Omental fat pad (tissue), 4 donors: Measurements from ENCODE around the gene ATP1A4. TPM values are rescaled to one million over a fixed set of nuclear protein-coding genes. Genes with fewer than 3 reads are reported as not detected.

Experiments used
- ATAC-seq: fragments of 150-250 bp; one replicate; pipeline ENCODE4 v1.9.1; 2016; ENCODE audit warnings: mild to moderate bottlenecking, moderate library complexity; ENCODE audit not compliant: low FRiP score
- DNase-seq: peaks from one replicate; pipeline ENCODE4 v3.0.0-alpha.2; 2019; ENCODE audit warnings: low spot score
- CTCF ChIP-seq, 3 donors: fragments of 450-650 bp; IDR thresholded peaks; one replicate each; pipeline ENCODE4 v1.5.1; 2016 to 2017; ENCODE audit warnings: antibody characterized with exemption in 3 of 3, mild to moderate bottlenecking in 3 of 3, moderate library complexity in 2 of 3
- total RNA-seq, 4 donors: library from RNA; depleted of rRNA; stranded (reverse); fragments of >200 nt; gene quantifications; one replicate each; pipeline ENCODE4 v1.1.0, GENCODE V29; 2016

Gene ATP1A4
- total RNA-seq, 4 donors from 2014 or later: 0.47 to 1.6 TPM; not detected in 2

- no peak for TF ChIP-seq CTCF (IDR thresholded peaks at IDR 0.05)
- DNase-seq (no peak), ATAC-seq (no peak)
Measured at GRCh38 chr1:160197231-160197630, 45.8 kb downstream of the ATP1A4 start.

GRCh38 chr1:160200786-160201185, 49.4 kb downstream of the ATP1A4 start:
- TF ChIP-seq CTCF (IDR thresholded peaks at IDR 0.05): no peak
- no peak for ATAC-seq

GRCh38 chr1:160204526-160205241, 53.3 kb downstream of the ATP1A4 start:
- ATAC-seq (no peak), DNase-seq (no peak)
- TF ChIP-seq CTCF (IDR thresholded peaks at IDR 0.05): no peak

More at GRCh38 chr1:160200786-160201185, 49.4 kb downstream of the ATP1A4 start:
- DNase-seq: no peak

- DNase-seq (no peak), ATAC-seq (peak; percentile 71)
- no peak for TF ChIP-seq CTCF (IDR thresholded peaks at IDR 0.05)
Measured at GRCh38 chr1:160205242-160206035, 54.0 kb downstream of the ATP1A4 start, which contains the start of gene PEA15. Gene PEA15, plus strand, starts transcription at chr1:160205384. Its CDS starts 6,161 bp downstream, at chr1:160211545.

GRCh38 chr1:160206036-160206389, 54.6 kb downstream of the ATP1A4 start:
- ATAC-seq: peak; percentile 83

GRCh38 chr1:160206421-160207117, 55.2 kb downstream of the ATP1A4 start:
- ATAC-seq (peak; percentile 67), DNase-seq (no peak)
- no peak for TF ChIP-seq CTCF (IDR thresholded peaks at IDR 0.05)

More at GRCh38 chr1:160206036-160206389, 54.6 kb downstream of the ATP1A4 start:
- DNase-seq: no peak
- TF ChIP-seq CTCF (IDR thresholded peaks at IDR 0.05): no peak
